ENCODE measurements around the gene ZCWPW2.

Gene ZCWPW2

DNA sequence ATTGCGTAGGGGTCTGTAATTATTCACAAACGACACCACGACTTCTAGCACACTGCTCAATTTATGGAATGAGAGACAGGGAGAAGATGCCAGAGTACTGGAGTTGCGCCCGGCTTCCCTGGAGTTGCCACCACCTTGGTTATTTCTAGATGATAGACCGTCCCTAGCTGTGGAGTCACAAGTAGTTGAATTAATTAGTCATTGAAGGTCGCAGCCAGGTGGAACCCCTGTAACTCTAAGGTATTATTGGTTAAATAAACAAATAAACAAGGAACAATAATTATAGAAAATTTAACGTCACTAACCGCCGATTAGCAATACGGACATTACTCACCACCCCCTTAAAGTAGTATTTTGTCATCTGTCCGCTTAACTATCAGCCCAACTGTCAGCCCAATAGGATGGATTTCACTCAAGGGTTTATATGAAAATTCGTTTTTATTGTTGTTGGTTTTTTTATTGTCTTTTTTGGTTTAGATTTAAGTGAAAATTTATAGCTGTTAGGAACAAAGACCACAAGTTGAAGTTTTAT, 1.0 kb downstream of the ZCWPW2 start:
- peak; percentile 49 for DNase-seq (ENCODE audit: low read depth)
- H3K4me3 ChIP-seq (ENCODE audit: low read length): peak overlapping the region; percentile 85
- TF ChIP-seq, protein P1, sequence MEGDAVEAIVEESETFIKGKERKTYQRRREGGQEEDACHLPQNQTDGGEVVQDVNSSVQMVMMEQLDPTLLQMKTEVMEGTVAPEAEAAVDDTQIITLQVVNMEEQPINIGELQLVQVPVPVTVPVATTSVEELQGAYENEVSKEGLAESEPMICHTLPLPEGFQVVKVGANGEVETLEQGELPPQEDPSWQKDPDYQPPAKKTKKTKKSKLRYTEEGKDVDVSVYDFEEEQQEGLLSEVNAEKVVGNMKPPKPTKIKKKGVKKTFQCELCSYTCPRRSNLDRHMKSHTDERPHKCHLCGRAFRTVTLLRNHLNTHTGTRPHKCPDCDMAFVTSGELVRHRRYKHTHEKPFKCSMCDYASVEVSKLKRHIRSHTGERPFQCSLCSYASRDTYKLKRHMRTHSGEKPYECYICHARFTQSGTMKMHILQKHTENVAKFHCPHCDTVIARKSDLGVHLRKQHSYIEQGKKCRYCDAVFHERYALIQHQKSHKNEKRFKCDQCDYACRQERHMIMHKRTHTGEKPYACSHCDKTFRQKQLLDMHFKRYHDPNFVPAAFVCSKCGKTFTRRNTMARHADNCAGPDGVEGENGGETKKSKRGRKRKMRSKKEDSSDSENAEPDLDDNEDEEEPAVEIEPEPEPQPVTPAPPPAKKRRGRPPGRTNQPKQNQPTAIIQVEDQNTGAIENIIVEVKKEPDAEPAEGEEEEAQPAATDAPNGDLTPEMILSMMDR (IDR thresholded peaks at IDR 0.05; ENCODE audit: insufficient read depth, low read depth, low read length, missing control alignments): no peak

DNA sequence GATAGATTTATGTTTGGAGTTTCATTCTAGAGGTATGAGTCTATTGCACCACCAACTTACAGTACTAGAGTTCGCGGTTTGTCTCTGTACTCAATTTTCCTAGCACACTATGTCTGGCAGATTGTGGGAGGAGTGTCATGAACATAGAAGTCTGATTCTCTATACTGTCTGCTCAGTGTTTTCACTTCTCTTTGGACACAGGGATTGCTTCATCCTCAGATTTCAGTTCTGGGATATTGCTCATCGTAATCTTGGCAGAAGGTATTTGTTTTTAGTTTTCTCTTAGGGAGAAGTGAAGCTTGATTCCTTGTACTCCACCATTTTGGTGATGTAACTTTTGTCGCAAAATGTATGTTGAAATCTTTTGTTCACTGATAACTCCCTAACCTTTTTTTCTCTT, 27.9 kb downstream of the ZCWPW2 start:
- DNase-seq (ENCODE audit: low read depth): peak; percentile 36
- TF ChIP-seq, protein P1 (IDR thresholded peaks at IDR 0.05; ENCODE audit: insufficient read depth, low read depth, low read length, missing control alignments): no peak
- H3K4me3 ChIP-seq (ENCODE audit: low read length): no peak overlapping the region

DNA sequence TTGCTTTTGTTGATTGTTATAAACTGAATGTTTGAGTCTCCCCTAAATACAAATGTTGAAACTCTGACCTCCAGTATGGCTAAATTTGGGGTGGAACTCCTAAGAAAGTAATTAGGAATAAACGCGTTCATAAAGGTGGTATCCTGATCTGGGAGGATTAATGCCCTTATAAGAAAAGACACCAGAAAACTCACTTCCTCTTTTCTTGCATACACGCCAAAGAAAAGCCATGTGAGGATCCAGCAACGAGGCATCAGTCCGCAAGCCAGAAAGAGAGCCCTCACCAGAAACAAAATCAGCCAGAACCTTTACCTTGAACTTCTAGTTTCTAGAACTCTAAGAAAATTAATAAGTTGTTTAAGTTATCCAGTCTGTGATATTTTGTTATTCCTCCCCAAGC, 37.5 kb downstream of the ZCWPW2 start:
- TF ChIP-seq, protein P1 (IDR thresholded peaks at IDR 0.05; ENCODE audit: insufficient read depth, low read depth, low read length, missing control alignments): no peak
- no peak for DNase-seq (ENCODE audit: low read depth)
- H3K4me3 ChIP-seq (ENCODE audit: low read length): no peak overlapping the region

DNA sequence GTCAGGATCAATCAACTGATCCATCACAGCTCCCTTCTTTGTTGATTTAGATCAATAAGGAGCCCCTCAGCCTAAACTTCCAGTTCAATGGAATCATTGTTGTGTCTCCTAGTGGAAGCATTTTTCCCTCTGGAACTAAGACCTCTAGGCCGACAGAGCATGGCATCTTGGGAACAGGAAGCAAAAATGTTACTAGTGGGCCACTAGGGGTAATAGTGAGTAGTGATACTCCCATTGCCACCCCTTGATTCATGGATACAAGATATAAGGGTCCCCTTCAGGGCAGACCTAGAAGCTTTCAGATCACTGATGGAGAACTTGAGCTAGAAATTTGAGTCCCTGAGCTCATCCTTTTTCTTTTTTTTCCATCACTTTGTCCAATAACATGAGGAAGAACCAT, 40.5 kb downstream of the ZCWPW2 start:
- TF ChIP-seq, protein P1 (IDR thresholded peaks at IDR 0.05; ENCODE audit: insufficient read depth, low read depth, low read length, missing control alignments): no peak
- no peak for DNase-seq (ENCODE audit: low read depth)
- H3K4me3 ChIP-seq (ENCODE audit: low read length): no peak overlapping the region

DNA sequence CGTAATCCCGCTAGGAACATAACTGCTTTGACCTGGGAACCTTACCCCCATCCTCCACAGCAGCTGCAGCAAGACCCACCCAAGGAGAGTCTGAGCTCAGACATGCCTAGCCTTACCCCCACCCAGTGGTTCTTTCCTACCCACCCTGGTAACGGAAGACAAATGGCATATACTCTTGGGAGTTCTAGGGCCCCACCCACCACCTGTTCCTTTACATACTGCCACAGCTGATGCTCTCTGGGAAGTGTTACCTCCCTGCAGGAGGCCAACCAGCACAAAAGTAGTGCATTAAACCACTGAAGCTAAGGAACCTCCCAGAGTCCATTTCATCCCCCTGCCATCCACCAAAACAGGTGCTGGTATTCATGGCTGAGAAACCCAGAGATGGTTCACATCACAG, 50.7 kb downstream of the ZCWPW2 start:
- TF ChIP-seq, protein P1 (IDR thresholded peaks at IDR 0.05; ENCODE audit: insufficient read depth, low read depth, low read length, missing control alignments): no peak
- no peak overlapping the region for H3K4me3 ChIP-seq (ENCODE audit: low read length)
- no peak for DNase-seq (ENCODE audit: low read depth)

DNA sequence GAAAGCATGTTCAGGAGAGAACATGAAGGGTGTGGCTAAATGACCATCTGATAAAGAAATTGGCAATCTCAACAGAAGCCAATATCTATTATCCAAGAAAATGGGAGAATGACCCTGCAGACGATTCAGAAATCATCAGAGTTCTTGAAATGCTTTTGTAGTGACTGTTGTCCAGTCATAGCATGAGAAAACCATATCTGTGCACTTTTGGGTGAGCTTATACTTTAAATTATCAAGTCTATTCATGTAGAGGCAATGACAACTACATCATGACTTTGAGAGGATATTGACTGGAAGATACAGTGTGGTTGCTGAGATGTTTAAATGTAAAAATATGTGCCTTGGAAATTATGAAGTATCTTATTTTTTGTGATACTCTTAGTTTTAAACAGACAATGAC, 57.7 kb downstream of the ZCWPW2 start:
- TF ChIP-seq, protein P1 (IDR thresholded peaks at IDR 0.05; ENCODE audit: insufficient read depth, low read depth, low read length, missing control alignments): no peak
- DNase-seq (ENCODE audit: low read depth): peak; percentile 24
- H3K4me3 ChIP-seq (ENCODE audit: low read length): no peak overlapping the region

DNA sequence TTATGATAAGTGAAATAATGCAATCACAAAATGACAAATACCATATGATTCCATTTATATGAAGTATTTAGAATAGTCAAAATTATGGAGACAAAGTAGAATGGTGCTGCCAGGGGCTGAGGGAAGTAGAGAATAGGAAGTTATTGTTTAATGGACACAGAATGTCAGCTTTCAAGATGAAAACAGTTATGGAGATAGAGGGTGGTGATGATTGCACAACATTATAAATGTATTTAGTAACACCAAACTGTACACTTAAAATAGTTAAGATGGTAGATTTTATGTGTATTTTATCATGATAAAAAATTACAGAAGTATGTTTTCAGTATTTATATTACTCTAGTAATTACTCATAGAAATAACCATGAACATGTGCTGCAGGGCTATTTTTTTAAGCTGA, 100.9 kb downstream of the ZCWPW2 start:
- TF ChIP-seq, protein P1 (IDR thresholded peaks at IDR 0.05; ENCODE audit: insufficient read depth, low read depth, low read length, missing control alignments): no peak
- H3K4me3 ChIP-seq (ENCODE audit: low read length): no peak overlapping the region
- no peak for DNase-seq (ENCODE audit: low read depth)

Measured in epithelial cell of esophagus (primary cell).